ENCODE measurements around the gene GATAD2B.
"Not testable (repeated sequence)": the region's sequence is repeated elsewhere in the genome, so short reads cannot be mapped to it uniquely, and the experiment has no call there.

GATAD2B gene

DNA sequence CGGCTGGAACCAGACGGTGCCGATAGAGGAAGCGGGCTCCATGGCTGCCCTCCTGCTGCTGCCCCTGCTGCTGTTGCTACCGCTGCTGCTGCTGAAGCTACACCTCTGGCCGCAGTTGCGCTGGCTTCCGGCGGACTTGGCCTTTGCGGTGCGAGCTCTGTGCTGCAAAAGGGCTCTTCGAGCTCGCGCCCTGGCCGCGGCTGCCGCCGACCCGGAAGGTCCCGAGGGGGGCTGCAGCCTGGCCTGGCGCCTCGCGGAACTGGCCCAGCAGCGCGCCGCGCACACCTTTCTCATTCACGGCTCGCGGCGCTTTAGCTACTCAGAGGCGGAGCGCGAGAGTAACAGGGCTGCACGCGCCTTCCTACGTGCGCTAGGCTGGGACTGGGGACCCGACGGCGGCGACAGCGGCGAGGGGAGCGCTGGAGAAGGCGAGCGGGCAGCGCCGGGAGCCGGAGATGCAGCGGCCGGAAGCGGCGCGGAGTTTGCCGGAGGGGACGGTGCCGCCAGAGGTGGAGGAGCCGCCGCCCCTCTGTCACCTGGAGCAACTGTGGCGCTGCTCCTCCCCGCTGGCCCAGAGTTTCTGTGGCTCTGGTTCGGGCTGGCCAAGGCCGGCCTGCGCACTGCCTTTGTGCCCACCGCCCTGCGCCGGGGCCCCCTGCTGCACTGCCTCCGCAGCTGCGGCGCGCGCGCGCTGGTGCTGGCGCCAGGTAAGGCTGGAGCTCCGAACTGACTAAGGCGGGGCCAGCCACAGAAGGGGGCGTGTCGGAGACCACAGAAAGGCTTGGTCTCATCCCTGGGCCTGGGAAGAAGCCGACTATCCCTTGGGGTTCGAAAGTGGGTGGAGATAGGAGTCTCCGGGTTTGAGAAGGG is 147.1 kb downstream of the GATAD2B start:
- no peak for DNase-seq

DNA sequence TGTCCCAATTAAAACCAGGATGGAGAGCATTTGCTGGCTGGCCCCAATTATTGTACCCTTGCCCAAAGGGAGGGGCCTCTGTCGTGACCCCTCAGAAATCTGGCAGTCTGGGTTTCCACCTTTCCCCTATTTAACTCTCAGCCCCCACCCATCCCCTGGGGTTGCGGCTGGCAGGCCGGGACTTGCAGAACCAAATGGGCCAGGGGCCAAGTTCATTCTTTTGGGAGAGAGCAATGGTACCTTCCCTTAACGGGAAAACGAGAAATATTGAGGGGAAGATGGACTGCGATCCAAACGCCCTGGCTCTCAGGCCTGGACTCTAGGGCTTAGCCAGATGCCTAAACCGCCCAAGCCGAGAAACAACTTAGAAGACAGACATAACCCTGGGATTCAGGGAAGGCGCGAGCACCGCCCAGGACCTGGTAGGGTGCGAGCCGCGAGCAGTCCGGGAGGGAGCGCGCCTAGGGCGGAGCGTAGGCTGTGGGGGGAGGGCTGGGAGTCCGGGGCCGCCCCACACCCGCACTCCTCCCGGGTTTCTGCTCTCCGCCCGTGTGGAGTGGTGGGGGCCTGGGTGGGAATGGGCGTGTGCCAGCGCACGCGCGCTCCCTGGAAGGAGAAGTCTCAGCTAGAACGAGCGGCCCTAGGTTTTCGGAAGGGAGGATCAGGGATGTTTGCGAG is 147.9 kb downstream of the GATAD2B start, which contains the start of gene SLC27A3:
SLC27A3 (plus strand) TSS at position 628 of the 678 bp plus-strand sequence. CDS start 91 bp downstream, outside the sequence.
- DNase-seq = no peak

DNA sequence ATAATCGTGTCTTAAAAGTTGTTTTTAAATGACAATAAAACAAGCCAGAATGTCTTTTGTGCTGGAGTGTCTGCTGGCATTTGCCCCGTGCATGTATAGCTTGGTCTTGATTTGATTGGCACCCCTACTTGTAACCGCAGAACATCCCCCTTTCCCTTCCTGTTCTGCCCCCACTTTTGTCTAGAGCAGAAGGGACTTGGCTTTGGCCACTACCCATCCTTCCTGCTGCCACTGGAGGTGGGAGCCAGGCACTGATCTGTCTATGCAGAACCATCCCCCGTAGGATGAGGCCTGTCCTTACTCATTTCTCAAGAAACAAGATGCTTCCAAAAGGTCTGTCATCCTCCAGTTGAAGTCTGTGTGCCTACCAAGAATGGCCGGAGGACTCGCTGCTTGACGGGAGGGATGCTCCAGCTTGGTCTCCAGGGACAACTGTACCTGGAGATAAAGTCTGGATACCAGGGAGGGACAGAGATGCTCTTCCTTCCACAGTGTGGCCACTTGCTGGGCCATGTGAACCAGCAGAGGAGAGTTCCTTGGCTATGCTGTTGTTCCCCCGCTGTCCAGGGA is 148.7 kb downstream of the GATAD2B start:
- DNase-seq = no peak

DNA sequence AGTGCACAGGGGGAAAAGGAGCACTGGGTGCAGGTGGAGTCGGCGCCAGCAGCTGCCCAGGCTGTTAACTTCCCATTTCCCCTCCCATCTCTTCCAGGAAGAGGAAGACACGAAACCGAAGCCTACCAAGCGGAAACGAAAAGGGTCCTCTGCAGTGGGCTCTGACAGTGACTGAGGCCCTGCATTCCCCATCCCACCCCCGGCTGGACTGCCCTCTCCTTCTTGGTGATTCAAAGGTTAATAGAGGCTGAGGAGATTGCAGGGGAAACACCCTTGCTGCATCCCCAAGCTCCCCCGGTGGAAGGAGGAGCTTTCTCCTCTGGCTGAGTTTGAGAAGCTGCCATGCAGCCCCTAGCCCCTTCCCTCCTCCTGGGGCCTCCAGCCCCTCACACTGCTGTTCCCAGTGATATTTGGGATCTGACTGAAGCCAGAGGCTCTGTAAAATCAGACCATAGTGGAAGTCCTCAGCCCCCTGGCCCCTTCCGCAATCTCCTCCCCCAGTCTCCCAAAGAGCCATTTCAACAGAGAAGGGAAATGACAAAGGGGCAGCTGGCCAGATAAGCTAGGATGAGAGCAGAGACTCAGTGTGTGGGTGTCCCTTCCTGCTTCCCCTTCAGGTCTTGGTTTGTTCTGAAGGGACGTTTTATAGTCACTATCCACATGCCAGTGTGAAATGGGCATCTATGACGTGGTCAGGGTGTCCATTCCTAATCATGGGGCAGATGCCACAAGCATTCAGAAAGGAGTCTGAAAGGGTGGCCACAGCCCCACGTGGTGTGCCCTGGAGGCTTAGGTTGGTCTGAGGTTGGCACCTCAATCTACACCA is 149.5 kb downstream of the GATAD2B start:
- no peak for DNase-seq

DNA sequence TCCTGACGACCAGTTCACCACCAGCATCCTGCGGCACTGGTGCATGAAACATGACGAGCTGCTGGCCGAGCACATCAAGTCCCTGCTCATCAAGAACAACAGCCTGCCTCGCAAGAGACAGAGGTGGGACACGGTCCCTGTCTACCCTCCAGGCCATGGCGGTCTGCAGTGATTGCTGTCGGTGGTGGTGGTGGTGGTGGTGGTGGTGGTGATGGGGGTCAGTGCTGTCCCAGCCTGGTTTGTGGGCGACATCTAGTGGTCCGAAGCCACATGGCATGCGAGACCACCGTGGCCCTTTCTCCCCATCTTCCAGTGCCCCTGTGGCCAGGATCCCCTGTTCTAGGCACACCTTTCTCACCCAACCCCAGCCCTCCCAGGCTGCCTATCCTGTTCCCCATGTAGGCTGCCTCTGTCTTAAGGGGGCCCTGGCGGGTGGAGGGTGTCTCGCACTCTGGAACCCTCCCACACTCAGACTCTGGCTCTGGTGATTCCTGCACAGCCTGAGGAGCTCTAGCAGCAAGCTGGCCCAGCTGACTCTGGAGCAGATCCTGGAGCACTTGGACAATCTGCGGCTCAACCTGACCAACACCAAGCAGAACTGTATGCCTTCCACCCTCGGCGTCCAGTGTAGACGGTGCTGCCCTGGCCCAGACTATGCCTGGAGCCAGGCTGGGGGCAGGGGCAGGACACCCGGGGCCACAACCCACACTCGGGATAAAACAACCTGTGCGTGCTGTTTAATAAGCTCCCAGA is 150.8 kb downstream of the GATAD2B start:
- no peak for DNase-seq

DNA sequence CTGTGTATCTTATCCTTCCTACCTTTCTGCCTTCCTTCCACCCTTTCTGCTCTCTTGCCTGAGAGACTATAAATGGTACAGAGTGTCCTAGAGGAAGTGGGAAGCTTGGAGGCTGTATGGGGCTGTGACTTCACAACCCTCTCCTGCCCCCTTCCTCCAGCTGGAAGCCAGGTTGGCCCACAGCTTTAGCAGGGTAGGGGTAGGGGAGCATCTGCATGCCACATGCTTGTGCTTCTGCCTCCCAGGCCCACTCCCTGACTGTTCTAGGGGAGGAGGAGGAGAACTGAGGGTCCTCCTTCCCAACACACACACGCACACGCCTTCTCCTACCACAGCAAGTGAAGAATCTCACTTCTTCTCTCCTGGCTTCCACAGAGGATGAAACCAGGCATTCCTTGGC is 151.5 kb downstream of the GATAD2B start:
- DNase-seq = no peak

DNA sequence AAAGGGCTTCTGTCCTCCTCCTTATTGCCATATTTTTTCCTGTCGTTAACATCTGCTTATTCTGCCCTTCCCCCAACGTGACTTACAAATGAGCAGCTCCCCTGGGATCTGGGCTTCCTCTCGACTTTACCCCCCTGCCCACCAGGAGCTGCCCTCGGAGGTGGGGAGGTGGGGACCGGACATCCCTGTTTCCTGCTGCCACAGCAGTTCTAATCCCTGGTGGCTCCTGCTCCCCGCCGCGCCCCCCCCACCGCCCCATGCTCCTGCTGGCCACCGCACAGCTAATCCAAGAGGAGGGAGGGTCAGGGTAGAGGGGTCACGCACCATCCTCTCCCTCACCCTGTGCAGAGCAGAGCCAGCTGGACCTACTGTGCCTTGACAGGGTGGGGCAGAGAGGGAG is 152.0 kb downstream of the GATAD2B start:
- DNase-seq = no peak

DNA sequence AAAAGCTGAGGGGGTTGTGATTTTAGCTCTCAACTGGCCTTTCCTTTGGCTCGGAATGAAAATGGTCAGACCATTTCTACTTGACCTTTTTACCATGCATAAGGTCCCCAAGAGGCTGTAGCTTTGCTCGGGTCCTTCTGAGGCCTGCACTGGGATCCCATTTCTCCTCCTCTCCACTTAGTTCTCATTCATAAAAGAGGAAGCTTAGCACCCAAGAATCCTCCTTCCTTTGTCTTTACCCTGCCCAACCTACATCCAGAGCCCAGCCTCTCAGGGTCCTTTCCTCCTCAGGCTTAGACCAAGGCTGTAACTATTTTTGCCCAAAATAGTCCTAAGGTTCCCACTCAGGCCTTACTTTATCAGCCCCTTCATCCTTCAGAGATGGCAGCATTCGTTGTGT is 153.6 kb downstream of the GATAD2B start:
- no peak for DNase-seq

DNA sequence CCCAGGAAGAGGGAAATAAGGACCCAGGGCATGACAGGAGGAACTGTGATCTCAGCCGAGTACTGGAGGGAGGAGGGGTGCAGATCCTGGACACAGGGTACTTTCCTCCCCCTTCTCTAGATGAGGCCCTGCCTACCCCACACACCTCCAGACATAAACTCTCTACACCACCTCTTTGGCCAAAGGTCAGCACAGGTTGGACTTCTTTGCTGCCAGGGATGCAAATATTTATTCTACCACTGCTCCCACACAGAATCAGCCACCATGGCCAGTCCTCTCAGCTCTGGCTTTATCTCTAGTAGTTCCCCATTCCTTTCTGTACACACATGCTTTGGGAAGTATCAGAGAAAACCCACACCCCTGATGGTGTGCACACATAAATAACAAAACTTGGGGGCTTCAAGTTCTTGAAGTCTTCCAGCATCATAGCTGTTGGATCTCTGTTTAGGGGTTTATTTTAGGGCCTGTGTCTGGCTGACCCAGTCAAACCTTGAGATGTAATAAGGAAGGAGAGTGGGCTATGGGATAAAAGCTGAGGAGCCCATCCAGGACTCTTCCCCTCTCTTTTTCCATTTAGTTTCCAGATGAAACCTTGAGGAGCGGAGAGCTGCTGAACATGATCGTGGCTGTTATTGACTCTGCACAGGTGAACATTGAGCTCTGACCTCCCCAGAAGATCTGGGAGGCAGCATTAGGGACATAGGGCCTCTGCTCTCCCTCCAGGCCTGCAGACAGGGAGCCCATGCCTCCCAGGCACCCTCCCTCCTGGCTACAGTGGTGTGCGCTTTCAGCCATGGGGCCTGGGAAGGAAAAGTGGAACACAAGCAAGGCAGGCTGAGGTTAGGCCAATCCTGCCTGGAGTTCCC is 154.2 kb downstream of the GATAD2B start:
- DNase-seq = no peak

DNA sequence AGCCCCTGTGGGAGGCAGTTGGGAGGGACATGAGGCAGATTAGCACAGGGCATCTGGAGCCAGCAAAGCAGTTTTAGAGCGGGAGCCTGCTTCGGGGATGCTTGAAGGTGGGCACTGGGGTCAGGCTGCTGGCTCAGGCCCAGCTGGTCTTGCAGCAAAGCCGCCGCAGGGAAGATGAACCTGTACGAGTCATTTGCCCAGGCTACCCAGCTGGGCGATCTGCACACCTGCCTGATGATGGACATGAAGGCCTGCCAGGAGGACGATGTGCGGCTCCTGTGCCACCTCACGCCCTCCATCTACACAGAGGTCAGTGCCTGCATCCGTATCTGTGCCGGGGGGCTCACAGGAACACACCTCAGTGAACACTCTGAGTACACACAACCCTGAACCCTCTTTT is 155.3 kb downstream of the GATAD2B start:
- no peak for DNase-seq

DNA sequence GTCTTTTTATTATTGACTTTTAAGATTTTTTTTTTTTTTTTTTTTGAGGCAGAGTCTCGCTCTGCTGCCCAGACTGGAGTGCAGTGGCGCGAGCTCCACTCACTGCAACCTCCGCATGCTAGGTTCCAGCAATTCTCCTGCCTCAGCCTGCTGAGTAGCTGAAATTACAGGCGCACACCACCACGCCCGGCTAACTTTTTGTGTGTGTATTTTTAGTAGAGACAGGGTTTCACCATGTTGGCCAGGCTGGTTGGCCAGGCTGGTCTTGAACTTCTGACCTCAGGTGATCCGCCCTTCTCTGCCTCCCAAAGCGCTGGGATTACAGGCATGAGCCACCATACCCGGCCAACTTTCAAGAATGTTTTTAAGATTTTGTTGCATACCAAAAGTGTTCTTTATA is 156.1 kb downstream of the GATAD2B start:
- DNase-seq = not testable (repeated sequence)

DNA sequence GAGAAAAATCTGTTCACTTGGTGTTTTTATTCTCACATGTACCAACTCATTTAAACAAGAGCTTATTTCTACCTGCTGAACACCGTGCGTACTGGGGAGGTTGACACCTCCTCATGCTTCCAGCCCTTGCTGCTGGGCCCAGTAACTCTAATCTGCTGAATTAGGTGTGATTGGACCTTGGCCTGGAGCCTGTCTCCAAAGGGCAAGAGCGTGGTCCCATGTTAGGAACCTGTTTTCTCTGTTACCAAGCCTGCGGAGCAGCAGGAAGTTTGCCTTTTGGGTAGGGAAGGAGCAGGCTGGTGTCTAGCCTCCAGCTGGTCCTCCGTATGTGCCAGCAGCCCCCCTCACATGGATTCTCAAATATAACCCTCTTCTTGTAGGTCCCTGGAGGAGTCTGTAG is 158.5 kb downstream of the GATAD2B start:
- no peak for DNase-seq

DNA sequence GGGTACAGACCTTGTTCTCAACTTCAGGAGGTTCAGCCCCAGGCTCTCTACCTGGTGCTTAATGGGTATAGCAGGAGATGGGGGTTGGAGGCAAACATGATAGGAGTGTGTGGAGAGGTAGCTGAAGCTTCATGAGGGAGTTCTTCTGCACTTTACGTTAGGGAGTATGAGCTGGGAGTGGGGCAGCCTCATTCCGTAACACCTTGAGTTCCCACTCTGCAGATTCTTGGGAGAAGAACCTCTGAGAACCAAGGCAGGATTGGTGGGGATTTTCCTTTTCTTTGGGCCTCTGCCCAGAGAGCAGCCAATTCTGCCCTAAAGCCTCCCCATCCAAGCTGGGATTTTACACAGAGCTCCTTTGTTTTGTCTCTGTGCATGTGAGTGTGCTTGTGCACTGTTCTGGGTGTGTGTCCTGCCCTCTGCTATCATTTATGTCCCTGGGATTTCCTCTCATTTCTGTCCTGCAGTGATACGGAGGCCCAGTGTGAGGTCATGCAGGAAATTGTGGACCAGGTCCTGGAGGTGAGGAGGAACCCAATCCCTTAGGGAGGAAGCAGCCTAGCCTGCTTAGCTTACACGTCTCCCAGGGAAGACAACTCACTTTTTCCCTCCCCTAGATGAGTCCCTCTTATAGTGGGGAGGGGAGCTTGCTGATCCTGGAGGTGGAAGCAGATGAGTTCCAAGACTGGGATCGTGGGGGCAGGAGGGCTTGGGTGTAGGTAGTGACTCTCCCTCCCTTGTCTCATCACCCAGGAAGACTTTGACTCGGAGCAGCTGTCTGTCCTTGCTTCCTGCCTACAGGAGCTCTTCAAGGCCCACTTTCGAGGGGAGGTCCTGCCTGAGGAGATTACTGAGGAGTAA is 159.2 kb downstream of the GATAD2B start:
- no peak for DNase-seq

DNA sequence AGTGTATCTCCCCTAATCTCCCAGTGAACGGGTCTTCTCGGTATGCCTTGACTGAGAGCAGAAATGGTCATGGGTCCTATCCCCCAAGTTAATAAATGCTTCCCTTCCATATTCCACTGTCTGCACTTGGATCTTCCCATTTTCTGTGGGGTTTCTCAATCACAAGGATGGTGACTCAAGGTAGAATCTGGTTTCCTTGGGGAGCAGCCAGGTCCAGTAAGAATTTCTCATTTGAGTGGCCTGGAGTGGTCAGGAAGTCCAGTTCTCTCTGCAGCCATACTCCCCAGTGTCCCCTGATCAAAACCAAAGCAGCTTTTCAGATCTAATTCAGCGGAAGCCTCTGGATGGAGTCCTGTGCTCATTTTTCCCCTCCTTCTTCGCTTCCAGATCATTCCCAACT is 162.3 kb downstream of the GATAD2B start:
- no peak for DNase-seq
